ENCODE measurements around the gene AGXT2.

AGXT2 gene

DNA sequence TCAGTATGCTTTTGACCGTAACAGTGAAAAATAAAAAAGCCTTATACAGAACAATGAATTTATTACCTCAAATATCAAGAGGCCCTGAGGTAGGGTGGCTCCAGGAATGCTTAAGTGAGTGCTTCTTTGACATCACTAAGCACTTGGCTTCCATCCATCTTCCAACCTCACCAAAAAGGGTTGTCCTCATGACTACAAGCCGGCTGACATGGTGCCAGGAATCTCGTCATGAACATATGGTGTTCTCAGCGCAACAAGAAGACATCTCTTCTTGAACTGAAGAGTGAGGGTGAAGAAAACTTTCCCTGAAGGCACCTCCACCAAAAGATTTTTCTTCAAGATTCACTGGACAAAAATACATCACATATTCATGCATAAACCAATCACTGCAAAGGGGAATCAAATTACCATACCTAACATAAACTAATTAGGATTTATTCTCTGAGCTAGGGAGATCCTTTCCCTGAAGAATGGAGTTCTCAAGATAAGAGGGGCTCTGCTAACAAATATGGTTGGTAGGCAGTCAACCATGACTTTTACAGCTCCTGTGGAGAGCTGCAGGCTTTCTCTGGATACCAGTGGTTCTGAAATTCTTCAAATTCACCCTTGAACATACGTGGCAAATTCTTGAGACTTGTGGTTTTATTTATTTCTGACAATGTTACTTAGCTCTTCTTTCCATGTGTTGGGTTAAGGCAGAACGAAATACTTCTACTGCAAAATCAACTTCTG is 49.5 kb downstream of the AGXT2 start:
- TF ChIP-seq, protein P1, sequence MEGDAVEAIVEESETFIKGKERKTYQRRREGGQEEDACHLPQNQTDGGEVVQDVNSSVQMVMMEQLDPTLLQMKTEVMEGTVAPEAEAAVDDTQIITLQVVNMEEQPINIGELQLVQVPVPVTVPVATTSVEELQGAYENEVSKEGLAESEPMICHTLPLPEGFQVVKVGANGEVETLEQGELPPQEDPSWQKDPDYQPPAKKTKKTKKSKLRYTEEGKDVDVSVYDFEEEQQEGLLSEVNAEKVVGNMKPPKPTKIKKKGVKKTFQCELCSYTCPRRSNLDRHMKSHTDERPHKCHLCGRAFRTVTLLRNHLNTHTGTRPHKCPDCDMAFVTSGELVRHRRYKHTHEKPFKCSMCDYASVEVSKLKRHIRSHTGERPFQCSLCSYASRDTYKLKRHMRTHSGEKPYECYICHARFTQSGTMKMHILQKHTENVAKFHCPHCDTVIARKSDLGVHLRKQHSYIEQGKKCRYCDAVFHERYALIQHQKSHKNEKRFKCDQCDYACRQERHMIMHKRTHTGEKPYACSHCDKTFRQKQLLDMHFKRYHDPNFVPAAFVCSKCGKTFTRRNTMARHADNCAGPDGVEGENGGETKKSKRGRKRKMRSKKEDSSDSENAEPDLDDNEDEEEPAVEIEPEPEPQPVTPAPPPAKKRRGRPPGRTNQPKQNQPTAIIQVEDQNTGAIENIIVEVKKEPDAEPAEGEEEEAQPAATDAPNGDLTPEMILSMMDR (IDR thresholded peaks at IDR 0.05; ENCODE audit: insufficient read depth, low read length, missing control alignments), result no peak
- ChIA-PET POLR2A (no interaction called here), CTCF (no interaction called here)
- no peak for DNase-seq (ENCODE audit: low read depth, low spot score)
- H3K4me3 ChIP-seq (ENCODE audit: low read depth, low read length), result no peak overlapping the region

GRCh38 chr5:34996261-34996660 is 51.5 kb downstream of the AGXT2 start:
- CTCF ChIA-PET, result interaction anchor here (2.0 kb wide), 1 partner anchor 12 kb away, joined by 9 read pairs; no protein-coding TSS in a partner anchor

DNA sequence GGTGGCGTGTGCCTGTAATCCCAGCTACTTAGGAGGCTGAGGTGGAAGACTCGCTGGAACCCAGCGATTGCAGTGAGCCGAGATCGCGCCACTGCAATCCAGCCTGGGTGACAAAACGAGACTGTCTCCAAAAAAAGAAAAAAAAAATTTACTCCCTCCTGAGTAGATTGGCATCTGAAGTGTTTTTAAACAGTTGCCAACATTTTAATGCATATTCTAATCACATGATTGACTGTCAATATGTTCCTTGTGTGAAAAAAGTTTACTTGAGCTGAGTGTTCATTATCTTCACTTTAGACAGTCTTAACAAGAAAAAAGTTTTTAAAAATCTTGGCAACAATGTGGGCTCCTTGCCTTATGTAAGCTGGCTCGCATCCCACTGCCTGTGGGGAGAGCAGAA is 53.8 kb downstream of the AGXT2 start:
- no peak overlapping the region for H3K4me3 ChIP-seq (ENCODE audit: low read depth, low read length)
- POLR2A ChIA-PET, result no interaction called here
- TF ChIP-seq, protein P1 (IDR thresholded peaks at IDR 0.05; ENCODE audit: insufficient read depth, low read length, missing control alignments), result no peak
- CTCF ChIA-PET, result interaction anchor here (1.7 to 5.0 kb wide), 2 partner anchors 9 to 36 kb away, joined by 5 to 38 read pairs; no protein-coding TSS in a partner anchor
- DNase-seq (ENCODE audit: low read depth, low spot score), result no peak

More at GRCh38 chr5:34996261-34996660, 51.5 kb downstream of the AGXT2 start:
- no peak for DNase-seq (ENCODE audit: low read depth, low spot score)
- TF ChIP-seq, protein P1 (IDR thresholded peaks at IDR 0.05; ENCODE audit: insufficient read depth, low read length, missing control alignments), result no peak
- POLR2A ChIA-PET, result no interaction called here
- no peak overlapping the region for H3K4me3 ChIP-seq (ENCODE audit: low read depth, low read length)

DNA sequence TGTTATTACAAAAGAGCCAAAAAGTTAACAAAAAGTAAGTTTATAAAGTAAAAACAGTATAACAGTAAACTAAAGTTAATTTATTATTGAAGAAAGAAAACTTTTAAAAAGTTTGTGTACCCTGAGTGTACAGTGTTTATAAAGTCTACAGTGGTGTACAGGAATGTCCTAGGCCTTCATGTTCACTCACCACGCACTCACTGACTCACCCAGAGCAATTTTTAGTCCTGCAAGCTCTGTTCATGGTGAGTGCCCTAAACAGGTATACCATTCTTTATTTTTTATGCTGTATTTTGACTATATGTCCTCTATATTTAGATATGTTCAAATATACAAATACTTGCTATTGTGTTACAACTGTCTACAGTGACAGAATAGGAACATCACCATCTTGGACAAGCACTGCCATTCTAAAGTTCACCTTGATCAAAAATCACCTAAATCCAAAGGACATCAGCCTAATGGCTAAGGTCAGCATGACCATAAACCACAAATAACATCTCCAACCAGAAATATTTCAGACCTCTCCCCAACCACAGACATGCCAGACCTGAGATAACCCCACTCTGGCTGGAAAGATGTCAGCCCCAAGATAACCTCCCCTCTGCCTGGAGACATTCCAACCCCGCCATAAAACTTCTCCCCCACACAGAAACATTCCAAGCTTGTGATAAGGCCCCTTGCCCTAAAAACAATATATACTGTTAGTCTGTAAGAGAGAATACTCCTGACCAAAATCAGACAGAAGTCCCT is 56.1 kb downstream of the AGXT2 start:
- ChIA-PET CTCF (interaction anchor here (5.0 kb wide), 1 partner anchor 12 kb away, joined by 38 read pairs; no protein-coding TSS in a partner anchor), POLR2A (interaction anchor here (0.6 kb wide), 1 partner anchor 43 kb away, joined by 3 read pairs; no protein-coding TSS in a partner anchor)
- no peak overlapping the region for H3K4me3 ChIP-seq (ENCODE audit: low read depth, low read length)
- DNase-seq (ENCODE audit: low read depth, low spot score), result no peak
- TF ChIP-seq, protein P1 (IDR thresholded peaks at IDR 0.05; ENCODE audit: insufficient read depth, low read length, missing control alignments), result no peak

GRCh38 chr5:34986965-34987364 is 60.8 kb downstream of the AGXT2 start:
- ChIA-PET POLR2A (no interaction called here), CTCF (interaction anchor here (2.4 kb wide), 1 partner anchor 15 kb away, joined by 9 read pairs; no protein-coding TSS in a partner anchor)
- no peak for DNase-seq (ENCODE audit: low read depth, low spot score)
- no peak overlapping the region for H3K4me3 ChIP-seq (ENCODE audit: low read depth, low read length)
- TF ChIP-seq, protein P1 (IDR thresholded peaks at IDR 0.05; ENCODE audit: insufficient read depth, low read length, missing control alignments), result no peak

DNA sequence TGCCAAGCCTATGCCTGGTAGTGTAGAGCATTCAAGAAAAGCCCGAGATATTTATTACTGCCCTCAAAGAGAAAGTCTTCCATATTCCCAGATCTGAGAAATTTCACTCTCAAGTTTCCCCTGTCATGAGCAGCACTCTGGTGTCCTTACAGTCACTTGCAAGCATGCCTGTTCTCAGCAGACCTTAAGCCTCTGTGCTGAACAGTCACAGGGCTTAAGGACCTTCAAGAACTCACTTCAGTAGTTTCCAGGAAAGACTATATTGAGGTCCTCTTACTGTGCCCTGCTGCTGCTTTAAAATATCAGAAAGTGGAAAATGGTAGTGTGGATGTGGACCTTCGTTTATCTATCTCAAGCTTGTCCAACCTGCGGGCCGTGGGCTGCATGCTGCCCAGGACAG is 64.9 kb downstream of the AGXT2 start:
- TF ChIP-seq, protein P1 (IDR thresholded peaks at IDR 0.05; ENCODE audit: insufficient read depth, low read length, missing control alignments), result no peak
- no peak overlapping the region for H3K4me3 ChIP-seq (ENCODE audit: low read depth, low read length)
- DNase-seq (ENCODE audit: low read depth, low spot score), result no peak
- POLR2A ChIA-PET, result interaction anchor here (0.9 kb wide), 1 partner anchor 53 kb away, joined by 3 read pairs; the partner anchor contains the start of gene DNAJC21
- CTCF ChIA-PET, result interaction anchor here (1.3 kb wide), 1 partner anchor 17 kb away, joined by 3 read pairs; no protein-coding TSS in a partner anchor

Measured in AG04449 (cell line).